GM12872 (cell line): Measurements from ENCODE around the gene SURF4.

Experiments used
- CTCF ChIP-seq: IDR thresholded peaks from 3 replicates; pipeline ENCODE4 v1.5.1; 2011; ENCODE audit warnings: low read depth, mild to moderate bottlenecking, low read length, moderate library complexity; ENCODE audit not compliant: insufficient read depth

The SURF4 gene

DNA sequence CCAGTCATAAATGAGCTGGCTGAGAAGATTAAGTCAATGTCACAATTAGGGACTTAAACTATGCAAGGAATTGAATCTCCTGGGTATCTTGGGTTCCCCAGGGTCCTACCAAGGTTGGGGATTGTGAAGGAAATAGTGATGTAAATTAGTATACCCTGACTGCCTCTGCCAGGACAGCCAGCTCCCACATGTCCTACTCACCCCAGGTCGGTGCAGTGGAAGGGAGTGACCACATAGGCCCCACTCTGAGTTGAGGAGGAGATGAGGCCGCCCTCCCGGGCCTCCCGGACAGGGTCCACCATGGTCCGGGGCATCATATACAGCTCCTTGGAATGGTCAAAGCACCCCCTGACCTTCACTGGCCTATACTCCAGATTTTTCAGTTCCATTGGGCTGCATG is 22.3 kb downstream of the SURF4 start:
- TF ChIP-seq CTCF: no peak

DNA sequence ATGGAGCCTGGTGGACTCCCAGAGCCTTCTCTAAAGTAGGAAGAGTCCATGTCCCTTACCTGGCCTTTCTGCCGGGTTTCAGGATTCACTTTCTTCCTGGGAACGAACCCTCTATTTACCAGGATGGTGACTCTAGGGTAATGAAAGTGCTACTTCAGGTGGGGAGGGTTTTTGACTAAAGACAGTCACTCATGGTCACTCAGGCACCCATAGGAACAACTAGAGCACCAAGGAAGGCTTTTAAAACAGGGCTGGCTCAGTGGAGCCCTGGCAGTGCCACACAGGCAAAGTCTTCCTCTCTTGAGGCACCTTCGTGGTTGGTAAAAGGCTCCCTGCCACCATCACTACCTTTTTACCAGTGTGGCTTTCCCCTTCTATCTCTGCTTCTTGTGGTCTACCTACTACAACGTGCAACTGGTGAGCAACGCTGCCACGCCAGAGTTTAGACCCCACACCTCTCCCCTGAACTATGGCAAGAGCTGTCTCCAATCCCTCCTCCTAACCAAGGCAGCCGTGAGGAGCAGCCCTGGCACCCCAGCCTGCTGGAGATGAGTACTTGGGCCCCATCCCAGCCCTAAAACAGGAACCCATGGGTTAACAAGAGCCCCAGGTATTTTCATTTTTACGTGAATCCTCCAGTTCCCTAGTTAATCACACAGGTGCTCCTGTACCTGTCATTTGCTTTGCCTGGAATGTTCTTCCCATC is 23.1 kb downstream of the SURF4 start:
- TF ChIP-seq CTCF: no peak

GRCh38 chr9:133351908-133352634 is 23.8 kb downstream of the SURF4 start:
- peak; percentile 77 for TF ChIP-seq CTCF

DNA sequence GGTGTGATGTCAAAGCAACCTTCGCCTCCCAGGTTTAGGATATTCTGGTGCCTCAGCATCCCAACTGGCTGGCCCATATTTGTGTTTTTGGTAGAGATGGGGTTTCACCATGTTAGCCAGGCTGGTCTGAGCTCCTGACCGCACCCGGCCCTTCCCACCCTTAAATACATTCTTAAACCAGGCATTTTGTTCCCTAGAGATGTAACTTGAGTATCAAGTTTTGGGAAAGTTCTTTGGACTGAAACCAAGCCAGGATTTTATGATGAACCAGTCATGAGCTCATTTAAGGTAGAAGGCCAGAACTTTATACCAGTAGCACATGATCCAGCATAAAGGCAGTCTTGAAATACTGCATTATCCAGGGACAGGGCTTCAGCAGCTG is 24.3 kb downstream of the SURF4 start:
- TF ChIP-seq CTCF: no peak

DNA sequence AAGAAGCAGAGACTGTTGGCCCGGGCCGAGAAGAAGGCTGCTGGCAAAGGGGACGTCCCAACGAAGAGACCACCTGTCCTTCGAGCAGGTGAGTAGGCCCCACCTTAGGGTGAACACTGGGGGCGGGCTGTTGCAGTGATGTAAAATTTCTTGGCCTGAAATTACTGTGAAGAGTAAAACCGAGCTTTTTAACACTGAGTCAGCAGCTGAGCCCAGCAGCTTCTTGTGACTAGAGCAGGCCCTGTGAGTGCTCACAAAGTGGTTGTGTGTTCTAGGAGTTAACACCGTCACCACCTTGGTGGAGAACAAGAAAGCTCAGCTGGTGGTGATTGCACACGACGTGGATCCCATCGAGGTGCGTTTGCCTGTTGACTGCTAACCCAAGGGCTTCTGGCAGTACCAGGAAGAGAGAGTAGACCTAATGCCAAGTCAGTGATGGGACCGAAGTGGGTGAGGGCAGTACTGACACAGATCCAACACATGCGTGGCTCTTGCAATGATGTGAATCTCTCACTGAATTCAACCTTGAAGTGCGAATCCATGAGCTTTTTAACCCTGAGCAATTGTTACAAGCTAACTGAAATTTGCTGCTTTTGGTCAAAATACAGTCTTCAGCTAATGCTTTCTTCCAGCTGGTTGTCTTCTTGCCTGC is 25.8 kb downstream of the SURF4 start:
- TF ChIP-seq CTCF: no peak

DNA sequence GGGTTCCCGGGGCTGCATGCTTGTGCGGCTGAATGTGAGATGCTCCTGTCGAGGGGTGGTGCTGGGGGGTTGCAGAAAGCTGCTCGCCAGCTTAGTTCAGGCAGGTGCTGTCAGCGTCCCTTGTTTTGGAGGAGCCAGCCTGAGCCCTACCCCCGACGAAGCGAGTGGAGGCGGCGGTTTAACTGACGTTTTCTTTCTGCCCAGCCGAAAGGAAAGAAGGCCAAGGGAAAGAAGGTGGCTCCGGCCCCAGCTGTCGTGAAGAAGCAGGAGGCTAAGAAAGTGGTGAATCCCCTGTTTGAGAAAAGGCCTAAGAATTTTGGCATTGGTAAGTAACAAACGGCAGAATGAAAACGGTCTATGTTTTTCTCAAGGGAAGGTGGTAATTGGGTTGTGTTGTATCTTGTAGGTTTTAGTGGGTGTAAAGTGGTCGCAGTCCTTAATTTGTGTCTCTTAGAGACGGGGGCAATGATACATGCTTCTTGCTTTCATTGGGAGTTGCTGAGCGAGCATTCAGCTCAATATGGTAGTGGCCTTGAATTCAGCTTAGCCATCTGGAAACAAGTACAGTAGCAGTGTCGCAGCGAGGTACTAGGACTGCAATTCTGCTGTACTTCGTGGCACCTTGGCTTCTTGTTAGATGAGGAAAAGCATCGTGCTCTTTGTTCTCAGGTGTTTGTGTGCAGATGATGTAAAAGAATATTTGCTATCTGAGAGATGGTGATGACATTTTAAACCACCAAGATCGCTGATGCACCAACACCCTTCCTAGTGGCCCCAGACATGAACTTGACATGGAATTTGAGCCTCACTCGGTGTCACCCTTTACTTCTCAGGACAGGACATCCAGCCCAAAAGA is 26.9 kb downstream of the SURF4 start:
- TF ChIP-seq CTCF: no peak
